Adrenal gland (tissue), 12 donors: Measurements from ENCODE around the gene NUCB1. TPM values are rescaled to one million over a fixed set of nuclear protein-coding genes. Genes with fewer than 3 reads are reported as not detected.
A peak's percentile ranks its signal among the peaks of the same experiment; 100 is the strongest.

Source experiments
- DNase-seq, 7 donors: peaks; one replicate each; pipeline ENCODE4 v3.0.0-alpha.2; 2019 to 2020
- H3K27ac ChIP-seq, 5 donors: fragments of 200-600 bp; sonication (generic) in 4 of 5; 1 replicate in 3 of 5; 2 replicates in 2 of 5; pipeline versions ENCODE4 v1.5.1 to v1.8.0; 2016 to 2020; ENCODE audit warnings: mild to moderate bottlenecking in 1 of 5
- H3K27me3 ChIP-seq: fragments of 200-600 bp; 2 replicates; pipeline ENCODE4 v1.8.0; 2021
- H3K36me3 ChIP-seq, 2 donors: fragments of 200-600 bp; replicated peaks in 1 of 2; 1 replicate in 1 of 2; 2 replicates in 1 of 2; pipeline versions ENCODE4 v1.5.1 to v1.8.0; 2018 to 2022
- H3K4me1 ChIP-seq, 2 donors: fragments of 200-600 bp; replicated peaks in 1 of 2; 1 replicate in 1 of 2; 2 replicates in 1 of 2; pipeline versions ENCODE4 v1.5.1 to v1.8.0; 2018 to 2021
- H3K4me3 ChIP-seq, 4 donors: fragments of 200-600 bp; sonication (generic) in 3 of 4; one replicate each; pipeline ENCODE4 v1.5.1; 2016 to 2018
- H3K9me3 ChIP-seq, 3 donors: fragments of 200-600 bp; sonication (generic) in 1 of 3; replicated peaks in 1 of 3; 1 replicate in 2 of 3; 2 replicates in 1 of 3; pipeline versions ENCODE4 v1.5.1 to v1.8.0; 2016 to 2021
- POLR2A ChIP-seq, 2 donors: fragments of 450-650 bp; IDR thresholded peaks; one replicate each; pipeline ENCODE4 v1.6.1; 2017; ENCODE audit warnings: antibody characterized with exemption in 2 of 2, mild to moderate bottlenecking in 2 of 2, moderate library complexity in 1 of 2
- WGBS, 4 donors: extraction: QIAGEN DNeasy Blood & Tissue Kit in 2 of 4; methylation state at CpG; one replicate each; pipeline versions ENCODE4 v1.1.5 to v1.1.7; 2013 to 2017; 5-methylcytosine and 5-hydroxymethylcytosine counted together
- intact Hi-C, 2 donors: fragments of 100-400 bp; cut with DNase I; formaldehyde crosslinking; loops; one replicate each; pipeline versions ENCODE4 v1.14.1 to v1.15.0; 2022 to 2023
- polyA plus RNA-seq, 3 donors: library from polyadenylated mRNA; stranded (reverse); fragments of 200-250 nt in 2 of 3; fragments of 350-450 nt in 1 of 3; fragmentation: Illumina TruSeq in 1 of 3; extraction: RNeasy Lipid Tissue Mini Kit (QIAGEN cat#74804) in 1 of 3; gene quantifications; one replicate each; pipeline ENCODE4 v1.2.3, GENCODE V29; 2013 to 2014
- total RNA-seq, 9 donors: library from RNA; depleted of rRNA in 4 of 9; stranded (reverse); fragments of >200 nt in 4 of 9; fragments of 120-200 nt in 1 of 9; fragmentation: NEBNext Ultra II Directional in 1 of 9; extraction: Animal tissue kit (Norgen Biotek cat#: 25700) in 1 of 9; gene quantifications; one replicate each; pipeline versions ENCODE4 v1.1.0 to v1.2.4, GENCODE V29; 2013 to 2023
- TF ChIP-seq, protein P1 (sequence below), 6 experiments: fragments of 450-650 bp in 4 of 6; fragments of 200-600 bp in 2 of 6; sonication (generic) in 1 of 6; IDR thresholded peaks; 1 replicate in 5 of 6; 2 replicates in 1 of 6; pipeline versions ENCODE4 v1.5.1 to v1.8.0; 2016 to 2021; ENCODE audit warnings: antibody characterized with exemption in 6 of 6, mild to moderate bottlenecking in 2 of 6, moderate library complexity in 1 of 6
- donor health status: healthy with polysubstance abuse.
- donor health status: Bipolar disorder and iron deficiency.
- donor health status: DM: yes; HTN: yes; CAD: no.
- donor health status: DM: no; HTN: no; CAD: no.
- donor health status: DM: no; HTN: no; CAD: no.
- donor health status: DM: yes; HTN: yes; CAD: no.

NUCB1 gene
- total and polyA plus RNA-seq, 12 donors: 98.8 to 581 (median 249) TPM

- H3K27me3 ChIP-seq: no peaks in the 10 kb centered on the region
- H3K36me3 ChIP-seq: peaks cover 0 to 37% of the 10 kb centered on the region in 2 donors
- intact Hi-C loops: loop anchor here in 1 of 2 donors (10.0 kb wide), 1 partner anchor 92 kb away; the partner anchor contains the start of gene FTL
- H3K4me1 ChIP-seq: peaks cover 34 to 43% of the 10 kb centered on the region in 2 donors
- H3K4me3 ChIP-seq: peak within 1 kb of the TSS; percentile 64 to 81 (median 80)
- peak; percentile 97 to 100 (median 99) for DNase-seq
- H3K27ac ChIP-seq: peak within 1 kb of the TSS; percentile 97 to 100 (median 99)
- TF ChIP-seq POLR2A (IDR thresholded peaks at IDR 0.05): peak; percentile 100
- TF ChIP-seq, protein P1, sequence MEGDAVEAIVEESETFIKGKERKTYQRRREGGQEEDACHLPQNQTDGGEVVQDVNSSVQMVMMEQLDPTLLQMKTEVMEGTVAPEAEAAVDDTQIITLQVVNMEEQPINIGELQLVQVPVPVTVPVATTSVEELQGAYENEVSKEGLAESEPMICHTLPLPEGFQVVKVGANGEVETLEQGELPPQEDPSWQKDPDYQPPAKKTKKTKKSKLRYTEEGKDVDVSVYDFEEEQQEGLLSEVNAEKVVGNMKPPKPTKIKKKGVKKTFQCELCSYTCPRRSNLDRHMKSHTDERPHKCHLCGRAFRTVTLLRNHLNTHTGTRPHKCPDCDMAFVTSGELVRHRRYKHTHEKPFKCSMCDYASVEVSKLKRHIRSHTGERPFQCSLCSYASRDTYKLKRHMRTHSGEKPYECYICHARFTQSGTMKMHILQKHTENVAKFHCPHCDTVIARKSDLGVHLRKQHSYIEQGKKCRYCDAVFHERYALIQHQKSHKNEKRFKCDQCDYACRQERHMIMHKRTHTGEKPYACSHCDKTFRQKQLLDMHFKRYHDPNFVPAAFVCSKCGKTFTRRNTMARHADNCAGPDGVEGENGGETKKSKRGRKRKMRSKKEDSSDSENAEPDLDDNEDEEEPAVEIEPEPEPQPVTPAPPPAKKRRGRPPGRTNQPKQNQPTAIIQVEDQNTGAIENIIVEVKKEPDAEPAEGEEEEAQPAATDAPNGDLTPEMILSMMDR (IDR thresholded peaks at IDR 0.05): peak in 5 of 6 experiments; percentile 24 to 53 (median 42)
- H3K9me3 ChIP-seq: no peaks in the 10 kb centered on the region
- 0% methylated on average over 18 to 53 of the region's 53 CpGs for WGBS, 4 donors
These were observed 27.8 kb upstream of the NUCB1 start, which contains the start of gene PPP1R15A for GRCh38 chr19:48872182-48872883. PPP1R15A (plus strand) TSS chr19:48872421; CDS start chr19:48873234, 813 bp downstream.

DNA sequence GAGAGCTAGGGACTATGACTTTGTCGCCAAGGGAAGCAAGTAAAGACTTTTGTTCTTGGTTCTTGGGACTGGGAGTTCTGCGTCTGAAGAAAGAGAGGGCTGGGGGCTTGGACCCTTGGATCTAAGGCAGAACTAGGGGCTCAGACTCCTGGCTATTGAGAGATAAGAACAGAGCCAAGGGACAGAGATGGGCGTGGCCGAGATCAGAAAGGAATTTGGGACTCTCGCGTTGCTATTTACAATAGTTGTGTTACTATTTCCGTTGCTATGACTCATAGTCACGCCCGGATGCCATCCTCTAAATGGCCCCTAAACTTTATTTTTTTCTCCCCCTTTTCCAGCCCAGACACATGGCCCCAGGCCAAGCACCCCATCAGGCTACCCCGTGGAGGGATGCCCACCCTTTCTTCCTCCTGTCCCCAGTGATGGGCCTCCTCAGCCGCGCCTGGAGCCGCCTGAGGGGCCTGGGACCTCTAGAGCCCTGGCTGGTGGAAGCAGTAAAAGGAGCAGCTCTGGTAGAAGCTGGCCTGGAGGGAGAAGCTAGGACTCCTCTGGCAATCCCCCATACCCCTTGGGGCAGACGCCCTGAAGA, 27.1 kb upstream of the NUCB1 start:
- Histone ChIP-seq H3K4me1 (peaks cover 34 to 43% of the 10 kb centered on the region in 2 donors), H3K9me3 (no peaks in the 10 kb centered on the region), H3K36me3 (peaks cover 0 to 43% of the 10 kb centered on the region in 2 donors), H3K27ac (peak overlapping the region; percentile 97 to 100 (median 99)), H3K4me3 (peak overlapping the region; percentile 64 to 81 (median 80)), H3K27me3 (no peaks in the 10 kb centered on the region)
- WGBS, 4 donors: 0 to 4% (median 2%) methylated on average over 13 to 14 of the region's 14 CpGs
- DNase-seq: peak; percentile 85 to 97 (median 94)
- intact Hi-C loops: loop anchor here in 1 of 2 donors (10.0 kb wide), 1 partner anchor 92 kb away; the partner anchor contains the start of gene FTL
- TF ChIP-seq, protein P1 (IDR thresholded peaks at IDR 0.05): peak in 2 of 6 experiments; percentile 16 to 37
- no peak for TF ChIP-seq POLR2A (IDR thresholded peaks at IDR 0.05)

DNA sequence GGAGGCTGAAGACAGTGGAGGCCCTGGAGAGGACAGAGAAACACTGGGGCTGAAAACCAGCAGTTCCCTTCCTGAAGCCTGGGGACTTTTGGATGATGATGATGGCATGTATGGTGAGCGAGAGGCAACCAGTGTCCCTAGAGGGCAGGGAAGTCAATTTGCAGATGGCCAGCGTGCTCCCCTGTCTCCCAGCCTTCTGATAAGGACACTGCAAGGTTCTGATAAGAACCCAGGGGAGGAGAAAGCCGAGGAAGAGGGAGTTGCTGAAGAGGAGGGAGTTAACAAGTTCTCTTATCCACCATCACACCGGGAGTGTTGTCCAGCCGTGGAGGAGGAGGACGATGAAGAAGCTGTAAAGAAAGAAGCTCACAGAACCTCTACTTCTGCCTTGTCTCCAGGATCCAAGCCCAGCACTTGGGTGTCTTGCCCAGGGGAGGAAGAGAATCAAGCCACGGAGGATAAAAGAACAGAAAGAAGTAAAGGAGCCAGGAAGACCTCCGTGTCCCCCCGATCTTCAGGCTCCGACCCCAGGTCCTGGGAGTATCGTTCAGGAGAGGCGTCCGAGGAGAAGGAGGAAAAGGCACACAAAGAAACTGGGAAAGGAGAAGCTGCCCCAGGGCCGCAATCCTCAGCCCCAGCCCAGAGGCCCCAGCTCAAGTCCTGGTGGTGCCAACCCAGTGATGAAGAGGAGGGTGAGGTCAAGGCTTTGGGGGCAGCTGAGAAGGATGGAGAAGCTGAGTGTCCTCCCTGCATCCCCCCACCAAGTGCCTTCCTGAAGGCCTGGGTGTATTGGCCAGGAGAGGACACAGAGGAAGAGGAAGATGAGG, 26.4 kb upstream of the NUCB1 start:
- 42 to 50% (median 46%) methylated on average over 14 of the region's 14 CpGs for WGBS, 4 donors
- Histone ChIP-seq H3K4me3 (peak overlapping the region in 3 of 4 donors; percentile 79 to 81 (median 80)), H3K27ac (peak overlapping the region; percentile 97 to 100 (median 99)), H3K9me3 (no peaks in the 10 kb centered on the region), H3K27me3 (no peaks in the 10 kb centered on the region), H3K4me1 (peaks cover 34 to 39% of the 10 kb centered on the region in 2 donors), H3K36me3 (peaks cover 0 to 43% of the 10 kb centered on the region in 2 donors)
- TF ChIP-seq, protein P1 (IDR thresholded peaks at IDR 0.05): no peak
- peak in 1 of 2 donors; percentile 3 for TF ChIP-seq POLR2A (IDR thresholded peaks at IDR 0.05)
- intact Hi-C loops: loop anchor here in 1 of 2 donors (10.0 kb wide), 1 partner anchor 91 kb away; the partner anchor contains the start of gene FTL
- peak in 2 of 7 donors; percentile 30 to 49 for DNase-seq
